Neuron (in vitro differentiated cells): Measurements from ENCODE around the gene FHL3.

Source experiments
- H2AFZ ChIP-seq: one replicate; pipeline ENCODE4 v1.6.1; 2013; ENCODE audit warnings: low read depth, mild to moderate bottlenecking, inconsistent platforms, low read length, moderate library complexity
- H3K27me3 ChIP-seq: one replicate; pipeline ENCODE4 v1.6.1; 2013; ENCODE audit warnings: low read length; ENCODE audit not compliant: insufficient read depth
- H3K36me3 ChIP-seq: one replicate; pipeline ENCODE4 v1.6.1; 2013; ENCODE audit warnings: low read length; ENCODE audit not compliant: insufficient read depth
- H3K4me1 ChIP-seq: one replicate; pipeline ENCODE4 v1.6.1; 2013; ENCODE audit warnings: low read length; ENCODE audit not compliant: insufficient read depth
- H3K4me3 ChIP-seq: 2 replicates; pipeline ENCODE4 v1.5.1; 2013; ENCODE audit warnings: mild to moderate bottlenecking, low read length, moderate library complexity
- H3K9me3 ChIP-seq: one replicate; pipeline ENCODE4 v1.6.1; 2013; ENCODE audit warnings: low read length

Gene FHL3

GRCh38 chr1:38005195-38006007, at the start of gene FHL3:
TSS of gene FHL3 (minus strand) at chr1:38005514. CDS start at chr1:37999412, 6,102 bp downstream.
- Histone ChIP-seq H3K4me1 (peaks cover 23% of the 10 kb centered on the region), H3K9me3 (no peaks in the 10 kb centered on the region), H3K4me3 (peak within 1 kb of the TSS; percentile 56), H3K27me3 (no peaks in the 10 kb centered on the region), H2AFZ (peak within 1 kb of the TSS; percentile 19), H3K36me3 (no peaks in the 10 kb centered on the region)

- Histone ChIP-seq H3K27me3 (no peaks in the 10 kb centered on the region), H3K9me3 (no peaks in the 10 kb centered on the region), H3K4me1 (peaks cover 43% of the 10 kb centered on the region), H3K4me3 (no peak overlapping the region), H2AFZ (no peak overlapping the region), H3K36me3 (no peaks in the 10 kb centered on the region)
These were observed 48.2 kb upstream of the FHL3 start for GRCh38 chr1:38053416-38054091.

GRCh38 chr1:38052750-38053415, 47.6 kb upstream of the FHL3 start:
- Histone ChIP-seq H3K4me3 (no peak overlapping the region), H3K4me1 (peaks cover 49% of the 10 kb centered on the region), H2AFZ (no peak overlapping the region), H3K27me3 (no peaks in the 10 kb centered on the region), H3K36me3 (no peaks in the 10 kb centered on the region), H3K9me3 (no peaks in the 10 kb centered on the region)

- Histone ChIP-seq H3K27me3 (no peaks in the 10 kb centered on the region), H3K4me1 (peaks cover 49% of the 10 kb centered on the region), H3K9me3 (no peaks in the 10 kb centered on the region), H3K4me3 (no peak overlapping the region), H2AFZ (no peak overlapping the region), H3K36me3 (no peaks in the 10 kb centered on the region)
These were observed 45.8 kb upstream of the FHL3 start for GRCh38 chr1:38051079-38051543.

GRCh38 chr1:38050397-38051078, 45.2 kb upstream of the FHL3 start:
- H3K4me1 ChIP-seq = peaks cover 49% of the 10 kb centered on the region
- no peaks in the 10 kb centered on the region for H3K9me3 ChIP-seq
- H3K4me3 ChIP-seq = no peak overlapping the region
- H3K36me3 ChIP-seq = no peaks in the 10 kb centered on the region
- no peaks in the 10 kb centered on the region for H3K27me3 ChIP-seq
- H2AFZ ChIP-seq = no peak overlapping the region

- Histone ChIP-seq H3K4me3 (peak overlapping the region; percentile 74), H2AFZ (peak overlapping the region; percentile 71), H3K36me3 (no peaks in the 10 kb centered on the region), H3K27me3 (no peaks in the 10 kb centered on the region), H3K9me3 (no peaks in the 10 kb centered on the region), H3K4me1 (peaks cover 54% of the 10 kb centered on the region)
These were observed 42.4 kb upstream of the FHL3 start for GRCh38 chr1:38047603-38048141.

- peaks cover 3% of the 10 kb centered on the region for H3K36me3 ChIP-seq
- H3K9me3 ChIP-seq = no peaks in the 10 kb centered on the region
- peak overlapping the region; percentile 74 for H3K4me3 ChIP-seq
- no peaks in the 10 kb centered on the region for H3K27me3 ChIP-seq
- H3K4me1 ChIP-seq = peaks cover 51% of the 10 kb centered on the region
- H2AFZ ChIP-seq = peak overlapping the region; percentile 71
These were observed 41.7 kb upstream of the FHL3 start for GRCh38 chr1:38046884-38047602.

- Histone ChIP-seq H2AFZ (peak within 1 kb of the TSS; percentile 71), H3K27me3 (no peaks in the 10 kb centered on the region), H3K4me1 (peaks cover 44% of the 10 kb centered on the region), H3K9me3 (no peaks in the 10 kb centered on the region), H3K36me3 (peaks cover 3% of the 10 kb centered on the region), H3K4me3 (peak within 1 kb of the TSS; percentile 74)
These were observed 41.1 kb upstream of the FHL3 start, which contains the start of gene POU3F1 for GRCh38 chr1:38046333-38046883. TSS of gene POU3F1 (minus strand) at chr1:38046793. CDS start at chr1:38046743, 50 bp downstream.

- H3K4me1 ChIP-seq = peaks cover 37% of the 10 kb centered on the region
- no peaks in the 10 kb centered on the region for H3K9me3 ChIP-seq
- no peaks in the 10 kb centered on the region for H3K27me3 ChIP-seq
- H3K36me3 ChIP-seq = peaks cover 3% of the 10 kb centered on the region
- H2AFZ ChIP-seq = peak overlapping the region; percentile 29
- H3K4me3 ChIP-seq = peak overlapping the region; percentile 52
These were observed 40.4 kb upstream of the FHL3 start for GRCh38 chr1:38045401-38046332.

GRCh38 chr1:38044221-38045215, 39.2 kb upstream of the FHL3 start:
- Histone ChIP-seq H3K27me3 (no peaks in the 10 kb centered on the region), H3K4me3 (peak overlapping the region; percentile 52), H3K4me1 (peaks cover 25% of the 10 kb centered on the region), H2AFZ (no peak overlapping the region), H3K36me3 (peaks cover 3% of the 10 kb centered on the region), H3K9me3 (no peaks in the 10 kb centered on the region)
